Activated naive CD4-positive, alpha-beta T cell treated with anti-CD3 and anti-CD28 coated beads, Interleukin-2, amount 50 U/mL, for 24 hours (primary cell): ENCODE data around the gene BOLA1.
"Not testable (repeated sequence)": the region's sequence is repeated elsewhere in the genome, so short reads cannot be mapped to it uniquely, and the experiment has no call there.

Experiments used
- H3K27ac Mint-ChIP-seq: one replicate; pipeline ENCODE4 v1.8.0; 2021; ENCODE audit warnings: mild to moderate bottlenecking, mixed read lengths
- H3K27me3 Mint-ChIP-seq: one replicate; pipeline ENCODE4 v1.8.0; 2021; ENCODE audit warnings: mixed read lengths
- H3K36me3 Mint-ChIP-seq: one replicate; pipeline ENCODE4 v1.8.0; 2021; ENCODE audit warnings: mixed read lengths
- H3K4me1 Mint-ChIP-seq: one replicate; pipeline ENCODE4 v1.8.0; 2021; ENCODE audit warnings: mixed read lengths
- H3K4me3 Mint-ChIP-seq: one replicate; pipeline ENCODE4 v1.8.0; 2021; ENCODE audit warnings: mild to moderate bottlenecking, mixed read lengths
- H3K9me3 Mint-ChIP-seq: one replicate; pipeline ENCODE4 v1.8.0; 2021; ENCODE audit warnings: mixed read lengths

BOLA1 gene

GRCh38 chr1:149899460-149900284 lies at the start of gene BOLA1:
Gene BOLA1, plus strand, starts transcription at chr1:149899568. Its CDS starts 492 bp downstream, at chr1:149900060.
- Mint-ChIP-seq H3K27me3 (no peaks in the 10 kb centered on the region), H3K4me1 (peaks cover 14% of the 10 kb centered on the region), H3K4me3 (peak within 1 kb of the TSS; percentile 91), H3K27ac (peak within 1 kb of the TSS; percentile 88), H3K9me3 (no peaks in the 10 kb centered on the region), H3K36me3 (peaks cover 3% of the 10 kb centered on the region)

- peaks cover 50% of the 10 kb centered on the region for H3K4me1 Mint-ChIP-seq
- peak overlapping the region; percentile 80 for H3K27ac Mint-ChIP-seq
- H3K4me3 Mint-ChIP-seq: peak overlapping the region; percentile 88
- H3K36me3 Mint-ChIP-seq: peaks cover 4% of the 10 kb centered on the region
- H3K27me3 Mint-ChIP-seq: no peaks in the 10 kb centered on the region
- no peaks in the 10 kb centered on the region for H3K9me3 Mint-ChIP-seq
Measured at GRCh38 chr1:149849947-149850360, 49.4 kb upstream of the BOLA1 start.

- H3K4me3 Mint-ChIP-seq, H3K27me3 Mint-ChIP-seq, H3K27ac Mint-ChIP-seq, H3K9me3 Mint-ChIP-seq, H3K36me3 Mint-ChIP-seq: not testable (repeated sequence)
- H3K4me1 Mint-ChIP-seq: peaks cover 41% of the 10 kb centered on the region
Measured at GRCh38 chr1:149850732-149851345, 48.5 kb upstream of the BOLA1 start.

- not testable (repeated sequence) for H3K36me3 Mint-ChIP-seq, H3K27ac Mint-ChIP-seq, H3K27me3 Mint-ChIP-seq, H3K4me3 Mint-ChIP-seq, H3K9me3 Mint-ChIP-seq
- peaks cover 34% of the 10 kb centered on the region for H3K4me1 Mint-ChIP-seq
Measured at GRCh38 chr1:149851585-149852213, 47.7 kb upstream of the BOLA1 start.

GRCh38 chr1:149852263-149852662 lies 47.1 kb upstream of the BOLA1 start:
- peaks cover 28% of the 10 kb centered on the region for H3K4me1 Mint-ChIP-seq
- not testable (repeated sequence) for H3K27ac Mint-ChIP-seq, H3K4me3 Mint-ChIP-seq, H3K36me3 Mint-ChIP-seq, H3K9me3 Mint-ChIP-seq, H3K27me3 Mint-ChIP-seq

- H3K27me3 Mint-ChIP-seq, H3K27ac Mint-ChIP-seq, H3K9me3 Mint-ChIP-seq, H3K4me1 Mint-ChIP-seq, H3K4me3 Mint-ChIP-seq, H3K36me3 Mint-ChIP-seq: not testable (repeated sequence)
Measured at GRCh38 chr1:149860271-149860670, 39.1 kb upstream of the BOLA1 start.

- not testable (repeated sequence) for H3K27me3 Mint-ChIP-seq, H3K9me3 Mint-ChIP-seq, H3K27ac Mint-ChIP-seq, H3K4me3 Mint-ChIP-seq, H3K36me3 Mint-ChIP-seq, H3K4me1 Mint-ChIP-seq
Measured at GRCh38 chr1:149860684-149861496, 38.5 kb upstream of the BOLA1 start.

- not testable (repeated sequence) for H3K36me3 Mint-ChIP-seq, H3K27me3 Mint-ChIP-seq, H3K9me3 Mint-ChIP-seq, H3K4me1 Mint-ChIP-seq, H3K4me3 Mint-ChIP-seq, H3K27ac Mint-ChIP-seq
Measured at GRCh38 chr1:149861497-149862054, 37.8 kb upstream of the BOLA1 start.

- not testable (repeated sequence) for H3K4me3 Mint-ChIP-seq, H3K9me3 Mint-ChIP-seq, H3K36me3 Mint-ChIP-seq, H3K27ac Mint-ChIP-seq, H3K27me3 Mint-ChIP-seq, H3K4me1 Mint-ChIP-seq
Measured at GRCh38 chr1:149866887-149867286, 32.5 kb upstream of the BOLA1 start.

- H3K9me3 Mint-ChIP-seq, H3K27ac Mint-ChIP-seq, H3K27me3 Mint-ChIP-seq, H3K4me1 Mint-ChIP-seq, H3K36me3 Mint-ChIP-seq, H3K4me3 Mint-ChIP-seq: not testable (repeated sequence)
Measured at GRCh38 chr1:149873060-149873459, 26.3 kb upstream of the BOLA1 start.

GRCh38 chr1:149877211-149877946 lies 22.0 kb upstream of the BOLA1 start:
- Mint-ChIP-seq H3K27me3 (no peaks in the 10 kb centered on the region), H3K4me1 (peaks cover 34% of the 10 kb centered on the region)

GRCh38 chr1:149879556-149879955 lies 19.8 kb upstream of the BOLA1 start:
- Mint-ChIP-seq H3K36me3 (peaks cover 2% of the 10 kb centered on the region), H3K4me3 (no peak overlapping the region), H3K27me3 (no peaks in the 10 kb centered on the region), H3K9me3 (no peaks in the 10 kb centered on the region), H3K4me1 (peaks cover 36% of the 10 kb centered on the region), H3K27ac (peak overlapping the region; percentile 90)

More at GRCh38 chr1:149877211-149877946, 22.0 kb upstream of the BOLA1 start:
- Mint-ChIP-seq H3K9me3 (no peaks in the 10 kb centered on the region), H3K27ac (peak overlapping the region; percentile 59), H3K36me3 (peaks cover 2% of the 10 kb centered on the region), H3K4me3 (no peak overlapping the region)

GRCh38 chr1:149881876-149882275 lies 17.5 kb upstream of the BOLA1 start:
- Mint-ChIP-seq H3K4me3 (no peak overlapping the region), H3K27ac (peak overlapping the region; percentile 63), H3K36me3 (peaks cover 2% of the 10 kb centered on the region), H3K9me3 (no peaks in the 10 kb centered on the region), H3K27me3 (no peaks in the 10 kb centered on the region), H3K4me1 (peaks cover 36% of the 10 kb centered on the region)

- H3K27me3 Mint-ChIP-seq: no peaks in the 10 kb centered on the region
- peaks cover 27% of the 10 kb centered on the region for H3K4me1 Mint-ChIP-seq
- H3K9me3 Mint-ChIP-seq: no peaks in the 10 kb centered on the region
- H3K4me3 Mint-ChIP-seq: peak overlapping the region; percentile 20
- H3K27ac Mint-ChIP-seq: peak overlapping the region; percentile 60
- no peaks in the 10 kb centered on the region for H3K36me3 Mint-ChIP-seq
Measured at GRCh38 chr1:149883598-149884247, 15.6 kb upstream of the BOLA1 start.
